Panc1 (cell line): ENCODE measurements around the gene GPAM. TPM values are rescaled to one million over a fixed set of nuclear protein-coding genes. Genes with fewer than 3 reads are reported as not detected.

Experiments used
- ATAC-seq: fragments of 200-7000 bp; cut with Tn5 transposase; 2 replicates; pipeline ENCODE4 v1.9.1; 2020; ENCODE audit warnings: mild to moderate bottlenecking, moderate library complexity
- BruUV-seq: library from RNA; stranded (reverse); fragments of 400-500 nt; replicated peaks from 2 replicates; lab custom pipeline; 2021; lab: Mats Ljungman, UMichigan
- CTCF ChIA-PET: fragments of 300-600 bp; sonication (Branson Sonifier 250); formaldehyde crosslinking; loops from one replicate; lab custom pipeline; 2022; ENCODE audit warnings: antibody characterized with exemption; lab: Charles Lee
- POLR2A ChIA-PET: fragments of 300-600 bp; sonication (Branson Sonifier 250); formaldehyde crosslinking; loops from one replicate; lab custom pipeline; 2022; ENCODE audit warnings: antibody characterized with exemption; lab: Charles Lee
- DNase-seq: peaks from one replicate; pipeline ENCODE4 v3.0.0-alpha.2; 2010; ENCODE audit warnings: low read depth, low spot score
- H3K27ac ChIP-seq: 2 replicates; pipeline ENCODE4 v1.5.1; 2011; ENCODE audit warnings: mild to moderate bottlenecking, low read length, inconsistent platforms
- H3K27me3 ChIP-seq: fragments of 200-500 bp; sonication (Bioruptor generic); 2 replicates; pipeline ENCODE4 v1.6.0; 2014; ENCODE audit warnings: low read length, inconsistent platforms; ENCODE audit not compliant: control insufficient read depth, insufficient read depth
- H3K36me3 ChIP-seq: fragments of 200-500 bp; sonication (Bioruptor generic); 2 replicates; pipeline ENCODE4 v1.5.1; 2014; ENCODE audit warnings: inconsistent platforms, mild to moderate bottlenecking, low read length, moderate library complexity; ENCODE audit not compliant: control insufficient read depth, insufficient read depth
- H3K4me1 ChIP-seq: 2 replicates; pipeline ENCODE4 v1.5.1; 2011; ENCODE audit warnings: inconsistent platforms, mild to moderate bottlenecking, low read length, moderate library complexity; ENCODE audit not compliant: control insufficient read depth, insufficient read depth
- H3K4me3 ChIP-seq, 2 experiments: 2 replicates each; pipeline ENCODE4 v1.5.1; 2011 to 2012; ENCODE audit warnings: low read depth in 2 of 2, low read length in 2 of 2, mild to moderate bottlenecking in 2 of 2, inconsistent platforms in 1 of 2, moderate library complexity in 1 of 2
- H3K9me3 ChIP-seq: fragments of 200-500 bp; sonication (Bioruptor generic); 2 replicates; pipeline ENCODE4 v1.5.1; 2014; ENCODE audit warnings: low read depth, mild to moderate bottlenecking, inconsistent platforms, low read length, moderate library complexity; ENCODE audit not compliant: control insufficient read depth, insufficient read depth
- CTCF ChIP-seq: fragments of 450-650 bp; IDR thresholded peaks from 2 replicates; pipeline ENCODE4 v1.5.1; 2017; ENCODE audit warnings: mild to moderate bottlenecking
- POLR2AphosphoS5 ChIP-seq: IDR thresholded peaks from 2 replicates; pipeline ENCODE4 v1.6.1; 2012; ENCODE audit warnings: mild to moderate bottlenecking, low read depth, low read length, moderate library complexity
- REST ChIP-seq, 2 experiments: IDR thresholded peaks; 2 replicates each; pipeline ENCODE4 v1.6.1; 2011 to 2012; ENCODE audit warnings: low read depth in 2 of 2, control low read depth in 1 of 2, low read length in 1 of 2, mild to moderate bottlenecking in 1 of 2, moderate library complexity in 1 of 2; ENCODE audit not compliant: insufficient read depth in 1 of 2
- SIN3A ChIP-seq: IDR thresholded peaks from 2 replicates; pipeline ENCODE4 v1.6.1; 2012; ENCODE audit warnings: low read depth, mild to moderate bottlenecking, low read length, moderate library complexity, borderline replicate concordance; ENCODE audit not compliant: insufficient read depth
- TCF7L2 ChIP-seq: IDR thresholded peaks from 2 replicates; pipeline ENCODE4 v1.6.1; 2011; ENCODE audit warnings: mild to moderate bottlenecking, low read depth, low read length, inconsistent platforms
- in situ Hi-C: cut with HindIII; loops from 2 replicates; pipeline ENCODE4 v1.10.0; 2016; ENCODE audit warnings: low sequenced_read_pairs, low pct_unique_long_range_greater_than_20kb
- intact Hi-C: fragments of 100-400 bp; cut with micrococcal nuclease; formaldehyde crosslinking; loops from one replicate; pipeline ENCODE4 v1.10.0; 2022; ENCODE audit not compliant: unreplicated experiment
- total RNA-seq: library from RNA; stranded (reverse); gene quantifications from one replicate; pipeline ENCODE4 v1.2.1, GENCODE V29; 2021; ENCODE audit not compliant: unreplicated experiment

The GPAM gene
- total RNA-seq, 1 experiment from 2014 or later, result 8.0 TPM

DNA sequence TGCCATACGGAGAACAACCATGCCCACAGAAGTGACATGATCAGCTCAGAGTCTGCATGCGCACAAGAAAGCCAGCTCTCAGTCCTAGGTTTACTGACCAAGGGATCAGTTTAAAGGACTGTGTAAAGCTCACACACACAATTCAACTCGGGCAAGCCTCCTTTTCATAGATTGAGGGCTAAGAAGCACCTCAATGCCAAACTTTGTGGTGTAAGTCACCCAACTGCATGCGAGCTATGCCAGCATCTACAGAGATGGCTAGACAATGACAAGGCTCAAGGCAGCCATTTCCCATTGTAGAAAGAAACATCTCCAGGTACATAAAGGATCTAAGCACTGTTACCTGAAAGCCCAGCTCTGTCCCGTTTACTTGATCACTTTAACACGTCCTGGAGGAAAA, 36.8 kb downstream of the GPAM start:
- POLR2A ChIA-PET, result no interaction called here
- intact Hi-C loops, result loop anchor here (10.0 kb wide), 2 partner anchors 288 to 1072 kb away; partner anchors contain the start of gene ADRA2A

GRCh38 chr10:112145263-112145662, 38.3 kb downstream of the GPAM start:
- Histone ChIP-seq H3K27me3 (no peaks in the 10 kb centered on the region), H3K36me3 (no peaks in the 10 kb centered on the region), H3K4me3 (no peak overlapping the region), H3K27ac (no peak overlapping the region), H3K9me3 (no peaks in the 10 kb centered on the region), H3K4me1 (no peaks in the 10 kb centered on the region)
- no TSS peak for BruUV-seq
- no peak for TF ChIP-seq CTCF
- no peak for TF ChIP-seq REST (IDR thresholded peaks at IDR 0.05; ENCODE audit: insufficient read depth in 1 of 2, low read depth in 2 of 2, low read length in 1 of 2)
- TF ChIP-seq POLR2AphosphoS5, result no peak
- TF ChIP-seq TCF7L2, result no peak
- no peak for TF ChIP-seq SIN3A
- no peak for DNase-seq
- no peak for ATAC-seq
- in situ Hi-C loops (no loop called here), intact Hi-C loops (loop anchor here (10.0 kb wide), 2 partner anchors 290 to 1070 kb away; partner anchors contain the start of gene ADRA2A)
- ChIA-PET POLR2A (no interaction called here), CTCF (no interaction called here)

More for the DNA sequence above, 36.8 kb downstream of the GPAM start:
- H3K4me1 ChIP-seq, result no peaks in the 10 kb centered on the region
- H3K36me3 ChIP-seq, result no peaks in the 10 kb centered on the region
- BruUV-seq, result no TSS peak
- H3K9me3 ChIP-seq, result no peaks in the 10 kb centered on the region
- H3K27me3 ChIP-seq, result no peaks in the 10 kb centered on the region
- H3K4me3 ChIP-seq, result no peak overlapping the region
- H3K27ac ChIP-seq, result no peak overlapping the region
- CTCF ChIA-PET, result no interaction called here
- ATAC-seq (no peak), DNase-seq (no peak)
- no peak for TF ChIP-seq POLR2AphosphoS5
- in situ Hi-C loops, result no loop called here

DNA sequence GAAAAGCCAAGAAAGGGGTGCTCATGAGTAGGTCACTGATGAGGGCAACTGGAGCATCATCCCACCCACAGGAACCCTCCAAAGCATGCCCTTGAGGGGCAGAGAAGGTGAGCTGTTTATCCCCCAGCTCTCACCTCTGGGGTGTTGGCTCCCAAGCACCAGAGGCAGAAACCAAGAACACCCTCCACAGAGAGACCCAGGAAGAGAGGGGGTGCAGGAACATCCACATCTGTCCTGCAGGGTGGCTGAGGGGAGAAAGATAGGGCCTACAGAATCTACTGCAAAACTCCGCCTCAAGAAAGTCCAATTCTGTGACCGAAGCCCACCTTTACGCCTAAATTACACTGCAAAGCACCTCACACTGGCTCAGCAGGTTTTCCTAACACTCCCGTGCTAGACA, 40.1 kb downstream of the GPAM start:
- in situ Hi-C loops, result no loop called here

More for the DNA sequence above, 40.1 kb downstream of the GPAM start:
- no peaks in the 10 kb centered on the region for H3K36me3 ChIP-seq
- intact Hi-C loops, result loop anchor here (10.0 kb wide), 2 partner anchors 291 to 1069 kb away; partner anchors contain the start of gene ADRA2A
- no peak for TF ChIP-seq TCF7L2
- no peak for TF ChIP-seq REST (IDR thresholded peaks at IDR 0.05; ENCODE audit: insufficient read depth in 1 of 2, low read depth in 2 of 2, low read length in 1 of 2)
- TF ChIP-seq SIN3A, result no peak
- TF ChIP-seq CTCF, result no peak
- no peak for TF ChIP-seq POLR2AphosphoS5
- no peak overlapping the region for H3K4me3 ChIP-seq
- ChIA-PET CTCF (no interaction called here), POLR2A (no interaction called here)
- H3K4me1 ChIP-seq, result no peaks in the 10 kb centered on the region
- H3K27me3 ChIP-seq, result no peaks in the 10 kb centered on the region
- ATAC-seq (no peak), DNase-seq (no peak)
- no peak overlapping the region for H3K27ac ChIP-seq
- no peaks in the 10 kb centered on the region for H3K9me3 ChIP-seq
- BruUV-seq, result no TSS peak
